MM.1S (cell line): ENCODE measurements around the gene MYD88.

Source experiments
- CTCF ChIP-seq: fragments of 300-600 bp; sonication (generic); IDR thresholded peaks from 2 replicates; pipeline ENCODE4 v1.5.1; 2016; ENCODE audit warnings: antibody characterized with exemption, low read length, mixed read lengths
- EZH2 ChIP-seq: fragments of 300-600 bp; sonication (generic); optimal IDR thresholded peaks from 2 replicates; pipeline ENCODE3; 2017; ENCODE audit warnings: low read depth, mild to moderate bottlenecking, antibody characterized with exemption, low read length, mixed read lengths
- EZH2phosphoT487 ChIP-seq: fragments of 300-600 bp; sonication (generic); IDR thresholded peaks from 2 replicates; pipeline ENCODE4 v1.6.1; 2018; ENCODE audit warnings: antibody characterized with exemption, low read length

GRCh38 chr3:38129058-38129457 is 9.4 kb upstream of the MYD88 start:
- TF ChIP-seq CTCF (no peak), EZH2phosphoT487 (no peak), EZH2 (no peak)
